GM12875 (cell line): Measurements from ENCODE around the gene SREBF1.

Experiments used
- H3K4me3 ChIP-seq: one replicate; pipeline ENCODE4 v1.5.1; 2011; ENCODE audit warnings: low read depth, low read length, control low read depth
- TF ChIP-seq, protein P1 (sequence below): IDR thresholded peaks from 2 replicates; pipeline ENCODE4 v1.5.1; 2011; ENCODE audit warnings: low read depth, mild to moderate bottlenecking, control low read depth, inconsistent platforms, low read length, moderate library complexity, borderline replicate concordance; ENCODE audit not compliant: insufficient read depth

Gene SREBF1

DNA sequence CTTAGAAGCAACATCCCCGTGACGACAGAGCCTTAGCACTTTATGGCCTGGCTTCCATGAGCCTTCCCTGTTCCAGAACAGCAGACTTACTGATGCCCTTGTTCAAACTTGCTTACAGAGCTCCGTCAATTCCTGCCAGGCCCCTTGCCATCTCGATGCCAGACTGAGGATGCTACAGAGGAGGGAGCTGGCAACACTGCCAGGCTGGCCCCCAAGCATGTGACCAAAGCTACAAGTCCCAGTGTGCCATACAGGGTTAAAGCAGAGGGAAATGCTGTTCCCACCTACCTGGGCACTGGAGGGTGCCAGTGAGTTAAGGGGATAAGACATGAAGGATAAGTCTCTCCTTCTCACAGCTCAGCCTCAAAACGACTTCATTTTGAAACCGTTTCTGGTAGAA is 33.5 kb upstream of the SREBF1 start:
- TF ChIP-seq, protein P1, sequence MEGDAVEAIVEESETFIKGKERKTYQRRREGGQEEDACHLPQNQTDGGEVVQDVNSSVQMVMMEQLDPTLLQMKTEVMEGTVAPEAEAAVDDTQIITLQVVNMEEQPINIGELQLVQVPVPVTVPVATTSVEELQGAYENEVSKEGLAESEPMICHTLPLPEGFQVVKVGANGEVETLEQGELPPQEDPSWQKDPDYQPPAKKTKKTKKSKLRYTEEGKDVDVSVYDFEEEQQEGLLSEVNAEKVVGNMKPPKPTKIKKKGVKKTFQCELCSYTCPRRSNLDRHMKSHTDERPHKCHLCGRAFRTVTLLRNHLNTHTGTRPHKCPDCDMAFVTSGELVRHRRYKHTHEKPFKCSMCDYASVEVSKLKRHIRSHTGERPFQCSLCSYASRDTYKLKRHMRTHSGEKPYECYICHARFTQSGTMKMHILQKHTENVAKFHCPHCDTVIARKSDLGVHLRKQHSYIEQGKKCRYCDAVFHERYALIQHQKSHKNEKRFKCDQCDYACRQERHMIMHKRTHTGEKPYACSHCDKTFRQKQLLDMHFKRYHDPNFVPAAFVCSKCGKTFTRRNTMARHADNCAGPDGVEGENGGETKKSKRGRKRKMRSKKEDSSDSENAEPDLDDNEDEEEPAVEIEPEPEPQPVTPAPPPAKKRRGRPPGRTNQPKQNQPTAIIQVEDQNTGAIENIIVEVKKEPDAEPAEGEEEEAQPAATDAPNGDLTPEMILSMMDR, result no peak
- H3K4me3 ChIP-seq, result no peak overlapping the region

DNA sequence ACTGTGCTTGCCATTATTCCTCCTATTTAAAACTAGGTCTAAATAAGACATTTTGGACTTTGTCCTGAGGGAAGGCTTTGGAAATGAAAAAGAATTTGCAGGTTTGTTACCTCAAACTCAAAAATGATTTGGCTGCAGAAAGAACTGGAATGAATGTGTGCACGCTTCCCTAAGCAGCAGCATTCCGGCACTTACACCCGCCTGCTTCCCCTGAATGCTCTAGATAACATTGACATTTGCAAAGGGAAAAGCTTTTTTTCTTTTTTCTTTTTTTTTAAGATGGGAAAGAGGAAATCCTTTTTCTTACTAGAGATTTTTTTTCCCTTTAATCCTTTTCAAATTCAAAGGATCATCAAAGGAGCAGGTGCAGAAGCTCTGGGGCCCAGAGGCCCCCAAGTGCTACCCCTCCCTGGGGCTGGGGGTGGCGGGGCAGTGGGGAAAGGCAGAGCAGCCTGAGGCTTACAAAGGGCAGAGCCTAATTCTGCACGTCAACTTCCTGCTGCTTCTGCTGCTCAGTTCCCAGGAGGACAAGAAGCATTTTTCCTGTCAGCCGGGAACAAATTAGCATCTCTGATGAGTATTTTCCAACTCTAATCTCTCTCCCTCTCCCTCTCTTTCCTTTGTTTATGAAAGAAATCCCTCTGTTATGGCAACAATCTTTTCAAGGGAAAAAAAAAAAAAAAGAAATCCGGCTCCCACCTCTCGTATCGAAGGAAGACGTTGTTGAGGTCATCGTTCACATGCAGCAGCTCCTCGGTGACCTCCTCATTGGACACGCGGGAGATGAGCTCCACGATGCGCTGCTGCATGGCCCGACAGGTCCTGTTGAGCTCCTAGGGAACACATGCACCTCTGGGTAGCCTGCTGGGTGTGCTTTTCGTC is 32.1 kb upstream of the SREBF1 start:
- TF ChIP-seq, protein P1, result no peak
- H3K4me3 ChIP-seq, result no peak overlapping the region

DNA sequence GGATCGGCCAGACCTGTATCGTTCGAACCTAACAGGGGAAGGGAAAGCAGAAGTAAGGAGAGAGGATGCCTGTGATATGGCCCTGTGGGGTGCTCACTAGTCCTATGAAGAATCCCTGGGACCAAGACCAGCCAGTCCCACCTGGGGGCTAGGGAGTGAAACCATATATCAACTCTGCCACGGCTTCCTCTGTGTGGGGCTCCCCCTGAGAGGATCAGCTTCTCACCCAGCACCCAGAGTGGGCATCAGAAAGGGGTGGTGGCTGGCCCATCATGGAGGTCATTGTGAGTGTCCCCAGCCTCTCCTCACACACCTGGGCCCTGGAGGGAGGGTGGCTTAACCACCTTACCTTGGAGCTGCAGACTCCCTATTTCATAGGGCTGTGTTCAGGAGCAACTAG is 30.1 kb upstream of the SREBF1 start:
- TF ChIP-seq, protein P1, result no peak
- H3K4me3 ChIP-seq, result no peak overlapping the region

DNA sequence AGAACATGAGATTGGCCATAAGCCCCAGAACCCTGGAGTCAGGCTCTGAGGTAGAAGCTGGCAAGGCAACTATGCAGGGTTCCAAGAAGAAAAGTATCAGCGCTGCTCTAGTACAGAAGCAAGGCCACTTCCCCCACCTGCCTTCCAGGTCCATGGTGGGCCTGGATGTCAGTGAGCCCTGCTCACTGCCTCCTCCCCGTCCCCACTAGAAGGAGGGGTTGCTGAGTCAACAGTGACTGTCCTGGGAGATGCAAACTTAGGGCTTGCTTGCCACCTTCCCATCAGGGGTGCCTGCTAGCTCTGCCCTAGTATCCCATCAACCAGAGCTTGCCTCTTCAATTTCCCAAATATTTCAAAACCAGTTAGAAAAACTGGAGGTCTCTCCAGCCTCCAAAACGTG is 29.6 kb upstream of the SREBF1 start:
- H3K4me3 ChIP-seq, result no peak overlapping the region
- TF ChIP-seq, protein P1, result no peak

DNA sequence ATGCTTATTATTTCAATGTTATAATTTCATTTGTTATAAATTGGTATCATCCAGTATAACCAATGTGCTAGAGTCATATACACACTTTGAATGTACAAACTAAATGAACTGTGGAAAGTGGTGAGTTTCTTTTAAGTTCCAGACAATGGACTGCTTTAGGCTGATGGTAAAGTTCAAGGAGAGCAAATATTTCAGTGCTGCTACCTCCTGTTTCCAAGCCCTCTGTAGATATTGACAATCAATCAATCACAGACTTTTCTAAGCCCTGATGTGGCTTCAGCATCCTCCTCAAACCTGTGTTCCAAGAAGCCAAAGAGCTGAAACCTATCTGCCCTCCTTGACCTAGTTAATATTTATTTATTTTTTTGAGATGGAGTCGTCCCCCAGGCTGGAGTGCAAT is 28.2 kb upstream of the SREBF1 start:
- TF ChIP-seq, protein P1, result no peak
- H3K4me3 ChIP-seq, result no peak overlapping the region

DNA sequence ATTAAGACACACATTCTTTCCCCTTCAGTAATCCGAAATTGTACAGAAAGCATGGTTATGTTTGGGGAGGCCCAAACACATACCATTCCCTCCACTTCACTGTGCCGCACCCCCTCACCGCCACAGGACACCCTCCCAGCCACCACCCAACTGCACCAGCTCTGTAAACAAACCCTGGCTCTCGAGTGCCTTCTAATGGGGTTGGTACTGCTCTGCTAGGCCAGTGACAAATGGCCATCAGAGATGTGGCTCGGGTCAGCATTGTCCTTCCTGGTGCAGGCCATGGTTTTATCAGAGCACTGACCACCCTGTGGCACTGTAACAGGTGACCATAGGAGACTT is 24.0 kb upstream of the SREBF1 start:
- TF ChIP-seq, protein P1, result no peak

More for the DNA sequence above, 24.0 kb upstream of the SREBF1 start:
- H3K4me3 ChIP-seq, result no peak overlapping the region
